Activated T-cell treated with anti-CD3 and anti-CD28 coated beads, Interleukin-2, amount 50 U/mL, for 1 hour (primary cell): ENCODE results near the gene OR8J3.
"Not testable (repeated sequence)": the region's sequence is repeated elsewhere in the genome, so short reads cannot be mapped to it uniquely, and the experiment has no call there.

Source experiments
- DNase-seq: peaks from one replicate; pipeline ENCODE4 v3.0.0-alpha.2; 2020

OR8J3 gene, protein sequence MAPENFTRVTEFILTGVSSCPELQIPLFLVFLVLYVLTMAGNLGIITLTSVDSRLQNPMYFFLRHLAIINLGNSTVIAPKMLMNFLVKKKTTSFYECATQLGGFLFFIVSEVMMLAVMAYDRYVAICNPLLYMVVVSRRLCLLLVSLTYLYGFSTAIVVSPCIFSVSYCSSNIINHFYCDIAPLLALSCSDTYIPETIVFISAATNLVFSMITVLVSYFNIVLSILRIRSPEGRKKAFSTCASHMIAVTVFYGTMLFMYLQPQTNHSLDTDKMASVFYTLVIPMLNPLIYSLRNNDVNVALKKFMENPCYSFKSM

DNA sequence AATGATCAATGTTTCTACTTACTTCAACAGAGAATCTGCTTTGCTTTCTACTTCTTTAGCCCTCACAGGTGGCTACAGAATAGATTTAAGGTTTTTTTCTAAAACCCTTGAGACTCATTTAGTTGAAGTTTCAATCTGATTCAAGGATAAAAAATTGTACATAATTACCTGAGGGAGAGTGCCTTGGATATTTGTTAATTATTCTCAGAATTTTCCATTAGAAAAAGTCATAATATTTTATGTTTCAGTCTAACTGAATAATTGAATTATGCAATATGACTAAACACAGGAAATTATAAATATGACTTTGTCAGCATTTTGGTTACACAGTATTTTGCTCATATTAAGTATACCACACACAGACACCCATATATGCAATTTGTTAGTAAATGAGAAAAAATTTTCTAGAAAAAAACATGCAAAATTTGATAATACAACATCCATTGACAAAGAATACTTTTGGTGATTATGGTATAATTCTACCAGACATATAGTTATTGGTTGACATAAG is at the start of gene OR8J3:
OR8J3 (minus strand) TSS at position 51 of the 511 bp plus-strand sequence. CDS start 2,483 bp downstream, outside the sequence.
- DNase-seq: no peak

DNA sequence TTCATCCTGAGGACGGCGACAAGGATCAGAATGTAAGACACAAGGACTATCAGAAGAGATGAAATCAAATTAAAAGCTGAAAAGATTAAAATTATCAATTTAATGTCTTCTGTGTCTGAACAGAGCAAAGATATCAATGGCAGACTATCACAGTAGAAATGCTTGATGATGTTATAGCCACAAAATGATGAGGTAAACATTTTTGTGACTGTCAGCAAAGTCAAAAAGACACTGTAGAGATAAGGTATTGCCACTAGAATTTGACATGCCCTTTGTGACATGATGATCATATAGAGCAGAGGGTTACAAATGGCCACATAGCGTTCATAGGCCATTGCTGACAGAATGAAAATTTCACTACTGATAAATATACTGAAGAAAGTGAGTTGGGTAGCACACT is 48.6 kb upstream of the OR8J3 start:
- DNase-seq: no peak

DNA sequence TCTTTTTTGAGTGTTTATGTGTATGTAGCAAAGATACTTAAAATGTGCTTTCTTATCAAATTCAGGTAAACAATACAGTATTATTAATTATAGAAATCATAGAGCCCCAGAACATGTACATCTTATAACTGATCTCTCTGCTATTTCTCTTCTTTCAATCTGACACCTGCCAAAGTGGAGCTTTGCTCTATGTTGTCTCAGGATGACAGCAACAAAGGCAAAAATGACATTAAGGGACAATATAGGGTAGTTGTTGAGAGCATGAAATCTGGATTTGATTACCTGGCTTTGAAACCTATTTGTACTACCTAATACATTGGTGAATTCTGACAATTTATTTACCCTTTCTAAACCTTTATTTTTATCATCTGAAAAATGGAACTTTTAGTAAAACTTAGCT is 43.5 kb upstream of the OR8J3 start:
- DNase-seq: no peak

DNA sequence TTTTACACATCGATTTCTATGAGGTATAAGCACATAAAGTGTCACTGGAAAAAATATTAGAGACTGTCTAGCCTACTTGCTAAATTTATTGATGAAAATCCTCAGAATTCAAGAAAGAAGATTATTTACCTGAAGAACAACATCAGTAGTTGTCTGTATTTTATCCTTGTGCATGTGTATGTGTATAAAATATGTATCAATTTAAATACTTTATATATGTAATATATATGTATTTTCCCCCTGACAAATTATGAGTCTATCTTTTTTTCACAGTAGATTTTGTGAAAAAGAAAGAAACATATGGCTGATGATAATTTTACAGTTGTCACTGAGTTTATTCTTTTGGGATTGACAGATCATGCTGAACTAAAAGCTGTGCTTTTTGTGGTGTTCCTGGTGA is 36.3 kb upstream of the OR8J3 start, which contains the start of gene OR5J2:
OR5J2 (plus strand) TSS at position 301 of the 400 bp plus-strand sequence; CDS start at position 301, 0 bp downstream.
- DNase-seq: no peak

DNA sequence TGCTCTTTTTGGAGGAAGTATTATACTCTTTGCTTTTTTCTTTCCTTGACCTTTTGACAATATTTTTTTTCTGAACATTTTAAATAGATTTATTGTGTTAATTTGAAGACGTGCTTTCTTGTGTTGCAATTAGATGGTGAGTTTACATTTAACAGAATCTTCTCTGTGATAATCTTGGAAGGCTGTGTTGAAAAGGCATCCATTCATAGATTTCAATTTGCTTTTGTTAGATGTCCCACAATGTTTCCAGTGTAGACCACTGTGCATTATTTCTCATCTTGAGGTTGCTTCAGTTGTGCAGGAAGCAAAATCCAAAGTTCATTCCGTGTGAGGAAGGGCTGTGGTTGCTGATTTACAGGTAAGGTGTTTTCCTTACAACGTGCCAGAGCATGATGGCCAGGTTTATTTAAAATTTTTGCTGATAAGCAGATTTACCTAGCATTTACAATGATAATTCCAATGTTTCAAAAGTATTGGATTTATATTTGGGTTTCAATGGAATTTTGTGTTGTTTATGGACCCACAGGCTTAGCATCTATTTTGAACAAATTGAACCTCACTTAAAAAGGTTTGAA is 32.3 kb upstream of the OR8J3 start:
- DNase-seq: no peak

DNA sequence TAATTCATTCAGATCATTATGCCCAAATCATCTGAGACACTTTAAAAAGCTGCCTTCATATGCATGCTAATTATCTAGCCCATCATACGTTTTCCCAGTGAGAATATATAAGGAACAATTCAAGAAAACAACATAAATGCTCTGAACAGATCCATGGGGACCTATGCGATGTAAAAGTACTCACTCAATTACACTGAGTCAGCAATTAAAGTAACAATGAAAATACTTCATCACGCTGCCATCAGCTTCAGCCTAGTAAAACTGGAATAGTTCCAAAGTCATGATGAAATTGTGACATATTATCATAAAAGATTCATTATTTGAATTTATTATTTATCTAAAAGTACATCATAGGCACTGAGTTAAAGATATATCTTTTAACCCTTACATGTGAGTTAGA is 23.8 kb upstream of the OR8J3 start:
- DNase-seq: no peak

DNA sequence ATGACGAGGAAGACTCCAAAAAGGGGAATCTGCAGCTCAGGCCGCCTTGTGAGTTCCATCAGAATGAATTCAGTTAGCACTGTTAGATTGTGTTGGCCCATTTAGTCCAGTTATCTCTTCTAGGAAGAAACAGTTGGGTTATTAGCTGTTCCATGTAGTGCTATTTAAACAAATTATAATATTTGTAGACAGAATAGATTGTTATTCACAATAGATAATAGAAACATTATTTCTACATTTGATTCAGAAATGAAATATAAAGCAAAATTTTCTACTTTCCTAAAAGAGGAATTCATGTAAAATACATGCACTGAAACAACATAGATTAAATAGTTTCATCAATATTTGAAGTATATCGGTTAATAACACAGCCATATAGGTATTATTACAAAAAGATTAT is 20.2 kb upstream of the OR8J3 start, which contains the start of gene OR8K5:
OR8K5 (minus strand) TSS at position 101 of the 400 bp plus-strand sequence; CDS start at position 101, 0 bp downstream.
- no peak for DNase-seq

DNA sequence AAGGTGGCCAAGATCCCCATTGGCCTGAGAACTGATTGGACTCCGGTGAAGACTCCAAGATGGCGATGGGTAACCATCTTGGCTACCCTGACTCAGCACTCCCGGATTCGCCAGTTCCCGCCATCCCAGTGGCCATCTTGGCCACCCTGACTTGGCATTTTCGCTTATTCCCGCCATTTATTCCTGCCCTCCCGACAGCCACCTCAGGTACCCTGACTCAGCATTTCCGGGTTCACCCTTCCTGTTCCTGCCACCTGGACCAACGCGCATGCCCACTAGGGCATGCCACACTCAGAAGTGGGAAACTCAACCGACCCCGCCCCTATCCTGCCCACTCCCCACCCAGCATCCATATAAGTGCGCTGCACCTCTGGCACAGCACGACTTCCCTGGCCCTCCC is 12.3 kb upstream of the OR8J3 start:
- DNase-seq: no peak

DNA sequence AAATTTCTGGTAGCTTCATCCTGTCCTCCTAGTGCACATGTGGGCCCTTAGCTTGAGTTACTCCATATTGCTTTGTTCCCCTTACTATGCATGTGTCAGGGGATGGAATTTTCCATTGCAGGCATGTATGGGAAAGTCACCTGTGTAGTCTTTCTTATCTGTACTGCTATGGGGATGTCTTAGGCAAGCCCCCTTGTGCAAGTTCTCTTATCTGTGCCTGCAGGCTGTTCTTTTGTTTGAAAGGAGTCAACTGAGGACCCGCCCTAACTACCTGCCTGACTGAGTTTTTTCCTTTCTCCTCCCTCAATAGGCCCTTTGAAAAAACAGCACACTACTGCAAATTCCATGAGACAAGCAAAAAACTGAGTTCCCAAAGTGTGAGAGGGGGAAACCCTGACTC is 11.4 kb upstream of the OR8J3 start:
- DNase-seq: no peak

DNA sequence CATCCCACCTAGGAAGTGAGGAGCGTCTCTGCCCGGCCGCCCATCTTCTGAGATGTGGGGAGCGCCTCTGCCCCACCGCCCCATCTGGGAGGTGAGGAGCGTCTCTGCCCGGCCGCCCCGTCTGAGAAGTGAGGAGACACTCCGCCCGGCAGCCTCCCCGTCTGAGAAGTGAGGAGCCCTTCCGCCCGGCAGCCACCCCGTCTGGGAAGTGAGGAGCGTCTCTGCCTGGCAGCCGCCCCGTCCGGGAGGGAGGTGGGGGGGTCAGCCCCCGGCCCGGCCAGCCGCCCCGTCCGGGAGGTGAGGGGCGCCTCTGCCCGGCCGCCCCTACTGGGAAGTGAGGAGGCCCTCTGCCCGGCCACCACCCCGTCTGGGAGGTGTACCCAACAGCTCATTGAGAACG is 3.7 kb upstream of the OR8J3 start:
- DNase-seq: not testable (repeated sequence)

DNA sequence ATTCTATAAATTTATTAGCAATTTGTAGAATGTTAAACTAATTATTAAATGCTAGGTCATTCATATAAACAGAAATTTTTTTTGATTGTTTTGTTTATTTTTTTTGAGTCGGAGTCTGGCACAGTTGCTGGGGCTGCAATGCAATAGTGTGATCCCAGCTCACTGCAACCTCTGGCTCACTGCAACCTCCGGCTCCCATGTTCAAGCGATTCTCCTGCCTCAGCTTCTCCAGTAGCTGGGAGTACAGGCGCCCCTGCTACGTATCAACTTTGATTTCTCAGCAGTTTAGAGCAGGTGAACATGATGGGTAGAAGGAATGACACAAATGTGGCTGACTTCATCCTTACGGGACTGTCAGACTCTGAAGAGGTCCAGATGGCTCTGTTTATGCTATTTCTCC is 17.9 kb downstream of the OR8J3 start, which contains the start of gene OR8H3:
OR8H3 (plus strand) TSS at position 301 of the 400 bp plus-strand sequence; CDS start at position 301, 0 bp downstream.
- DNase-seq: no peak

DNA sequence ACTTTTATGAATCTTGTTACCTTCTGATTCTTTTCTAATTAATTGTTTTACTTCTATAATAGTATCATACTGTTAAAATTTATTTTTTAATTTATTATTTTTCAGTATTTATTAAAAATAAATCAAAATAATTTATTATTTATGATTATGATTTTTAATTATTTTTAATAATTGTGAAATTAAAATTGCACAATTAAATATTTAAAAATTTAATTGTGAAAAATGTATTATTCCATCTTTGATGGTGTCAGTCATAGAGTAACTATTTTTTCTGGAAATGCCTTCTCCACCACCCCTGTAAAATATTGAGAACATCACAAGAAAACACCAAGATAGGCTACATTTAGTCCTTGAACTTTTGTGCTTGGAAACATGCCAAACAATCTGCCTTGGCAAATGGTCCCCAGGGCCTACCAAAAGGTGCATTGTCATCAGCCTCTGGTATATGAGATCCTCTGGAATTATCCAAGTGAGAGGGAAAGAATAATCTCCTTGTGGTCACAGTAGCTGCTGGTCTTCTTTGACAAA is 36.7 kb downstream of the OR8J3 start, which contains the start of gene OR8H2:
OR8H2 (plus strand) TSS at position 478 of the 528 bp plus-strand sequence. CDS start 1,356 bp downstream, outside the sequence.
- no peak for DNase-seq

DNA sequence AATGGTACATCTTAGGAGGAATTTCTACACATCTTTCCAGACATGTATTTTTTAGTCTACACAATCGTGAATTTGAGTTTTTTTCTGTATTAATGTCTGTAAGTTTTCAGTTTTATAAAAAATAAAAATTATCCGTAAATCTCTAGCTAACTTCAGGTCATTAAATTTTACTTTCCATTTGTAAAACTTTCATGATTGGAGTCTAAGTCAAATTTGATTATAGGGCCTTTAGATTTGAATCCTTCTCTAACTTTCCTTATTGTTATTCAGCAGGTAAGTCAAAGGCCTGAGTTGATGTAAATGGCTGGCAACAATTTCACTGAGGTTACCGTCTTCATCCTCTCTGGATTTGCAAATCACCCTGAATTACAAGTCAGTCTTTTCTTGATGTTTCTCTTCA is 47.0 kb downstream of the OR8J3 start, which contains the start of gene OR8I2:
OR8I2 (plus strand) TSS at position 301 of the 400 bp plus-strand sequence; CDS start at position 301, 0 bp downstream.
- DNase-seq: no peak

DNA sequence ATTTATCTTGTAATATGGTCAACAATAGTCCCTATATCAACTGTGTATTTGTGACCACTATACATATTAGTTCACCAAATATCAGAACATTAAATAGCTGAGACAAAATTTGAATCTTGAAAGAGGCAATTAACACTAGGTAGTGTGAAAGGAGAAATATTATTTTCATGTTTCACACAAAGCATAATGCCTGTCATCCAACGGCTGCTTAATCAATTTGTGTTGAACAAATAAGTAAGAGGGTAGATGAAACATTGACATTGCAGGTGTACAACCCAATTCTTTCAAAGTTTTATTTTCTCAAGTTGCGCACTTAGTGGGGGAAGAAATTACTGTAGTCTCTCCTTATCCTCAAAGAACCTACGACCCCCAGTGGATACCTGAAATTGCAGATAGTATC is 50.3 kb downstream of the OR8J3 start:
- no peak for DNase-seq
